ENCODE results near the gene KCNH2. TPM values are rescaled to one million over a fixed set of nuclear protein-coding genes. Genes with fewer than 3 reads are reported as not detected.

KCNH2 gene
- total RNA-seq, 1 donor from 2014 or later = 2.4 TPM

GRCh38 chr7:151000897-151001495, 22.9 kb upstream of the KCNH2 start:
- no peak overlapping the region for H3K27ac ChIP-seq
- H3K9me3 ChIP-seq = no peaks in the 10 kb centered on the region
- DNase-seq = no peak
- H3K27me3 ChIP-seq (ENCODE audit: low read depth) = no peaks in the 10 kb centered on the region
- no peak for TF ChIP-seq CTCF (IDR thresholded peaks at IDR 0.05)
- H3K4me1 ChIP-seq = peaks cover 11% of the 10 kb centered on the region
- intact Hi-C loops (cut with DNase I) = no loop called here
- no peak overlapping the region for H3K4me3 ChIP-seq
- ATAC-seq = no peak
- peaks cover 4% of the 10 kb centered on the region for H3K36me3 ChIP-seq

GRCh38 chr7:150999497-151000230, 21.5 kb upstream of the KCNH2 start:
- Histone ChIP-seq H3K36me3 (peaks cover 4% of the 10 kb centered on the region), H3K4me1 (peaks cover 16% of the 10 kb centered on the region), H3K4me3 (no peak overlapping the region), H3K9me3 (no peaks in the 10 kb centered on the region), H3K27me3 (ENCODE audit: low read depth) (no peaks in the 10 kb centered on the region), H3K27ac (no peak overlapping the region)
- no peak for DNase-seq
- intact Hi-C loops (cut with DNase I) = no loop called here
- TF ChIP-seq CTCF (IDR thresholded peaks at IDR 0.05) = no peak
- no peak for ATAC-seq

- ATAC-seq (no peak), DNase-seq (no peak)
These were observed 20.9 kb upstream of the KCNH2 start for GRCh38 chr7:150999001-150999400.

GRCh38 chr7:150998341-150998740, 20.2 kb upstream of the KCNH2 start:
- ATAC-seq = no peak
- Histone ChIP-seq H3K27me3 (ENCODE audit: low read depth) (no peaks in the 10 kb centered on the region), H3K9me3 (no peaks in the 10 kb centered on the region), H3K4me1 (peaks cover 23% of the 10 kb centered on the region), H3K36me3 (peaks cover 4% of the 10 kb centered on the region), H3K27ac (no peak overlapping the region), H3K4me3 (no peak overlapping the region)
- no peak for TF ChIP-seq CTCF (IDR thresholded peaks at IDR 0.05)
- intact Hi-C loops (cut with DNase I) = no loop called here
- DNase-seq = no peak

More at GRCh38 chr7:150999001-150999400, 20.9 kb upstream of the KCNH2 start:
- H3K27me3 ChIP-seq (ENCODE audit: low read depth) = no peaks in the 10 kb centered on the region
- H3K27ac ChIP-seq = no peak overlapping the region
- H3K36me3 ChIP-seq = peaks cover 4% of the 10 kb centered on the region
- peaks cover 23% of the 10 kb centered on the region for H3K4me1 ChIP-seq
- no peaks in the 10 kb centered on the region for H3K9me3 ChIP-seq
- TF ChIP-seq CTCF (IDR thresholded peaks at IDR 0.05) = no peak
- intact Hi-C loops (cut with DNase I) = no loop called here
- no peak overlapping the region for H3K4me3 ChIP-seq

GRCh38 chr7:150997817-150998216, 19.7 kb upstream of the KCNH2 start:
- ATAC-seq (no peak), DNase-seq (no peak)
- no peak overlapping the region for H3K4me3 ChIP-seq
- H3K9me3 ChIP-seq = no peaks in the 10 kb centered on the region
- H3K27me3 ChIP-seq (ENCODE audit: low read depth) = no peaks in the 10 kb centered on the region
- TF ChIP-seq CTCF (IDR thresholded peaks at IDR 0.05) = no peak
- peaks cover 24% of the 10 kb centered on the region for H3K4me1 ChIP-seq
- intact Hi-C loops (cut with DNase I) = no loop called here
- no peak overlapping the region for H3K27ac ChIP-seq
- peaks cover 4% of the 10 kb centered on the region for H3K36me3 ChIP-seq
